Neural cell (in vitro differentiated cells): ENCODE measurements around the gene METTL8.

Source experiments
- EP300 ChIP-seq: fragments of 450-650 bp; conservative IDR thresholded peaks from 2 replicates; pipeline ENCODE4 v1.6.1; 2014; ENCODE audit warnings: antibody characterized with exemption, mild to moderate bottlenecking, moderate library complexity; ENCODE audit not compliant: poor library complexity, severe bottlenecking
- EZH2 ChIP-seq: fragments of 200-600, 300-800 bp; shearing (Covaris generic), sonication (generic); IDR thresholded peaks from 2 replicates; pipeline ENCODE4 v1.6.1; 2014; ENCODE audit warnings: antibody characterized with exemption, low read length, borderline replicate concordance, mild to moderate bottlenecking; ENCODE audit not compliant: insufficient read depth, poor library complexity, severe bottlenecking
- POLR2AphosphoS5 ChIP-seq: IDR thresholded peaks from 2 replicates; pipeline ENCODE4 v1.6.1; 2012
- SMC3 ChIP-seq: fragments of 450-650 bp; conservative IDR thresholded peaks from 2 replicates; pipeline ENCODE4 v1.6.1; 2014; ENCODE audit warnings: antibody characterized with exemption, mild to moderate bottlenecking, moderate library complexity; ENCODE audit not compliant: poor library complexity
- TAF1 ChIP-seq: IDR thresholded peaks from 2 replicates; pipeline ENCODE4 v1.6.1; 2012; ENCODE audit warnings: low read depth
- TF ChIP-seq, protein P1 (sequence below): fragments of 450-650 bp; IDR thresholded peaks from 2 replicates; pipeline ENCODE4 v1.5.1; 2014; ENCODE audit warnings: antibody characterized with exemption, mild to moderate bottlenecking, moderate library complexity; ENCODE audit not compliant: poor library complexity, severe bottlenecking
- TF ChIP-seq, protein P2 (sequence below): IDR thresholded peaks from 2 replicates; pipeline ENCODE4 v1.6.1; 2012; ENCODE audit warnings: borderline replicate concordance

GRCh38 chr2:171320208-171320621 lies 113.6 kb downstream of the METTL8 start:
- TF ChIP-seq, protein P1, sequence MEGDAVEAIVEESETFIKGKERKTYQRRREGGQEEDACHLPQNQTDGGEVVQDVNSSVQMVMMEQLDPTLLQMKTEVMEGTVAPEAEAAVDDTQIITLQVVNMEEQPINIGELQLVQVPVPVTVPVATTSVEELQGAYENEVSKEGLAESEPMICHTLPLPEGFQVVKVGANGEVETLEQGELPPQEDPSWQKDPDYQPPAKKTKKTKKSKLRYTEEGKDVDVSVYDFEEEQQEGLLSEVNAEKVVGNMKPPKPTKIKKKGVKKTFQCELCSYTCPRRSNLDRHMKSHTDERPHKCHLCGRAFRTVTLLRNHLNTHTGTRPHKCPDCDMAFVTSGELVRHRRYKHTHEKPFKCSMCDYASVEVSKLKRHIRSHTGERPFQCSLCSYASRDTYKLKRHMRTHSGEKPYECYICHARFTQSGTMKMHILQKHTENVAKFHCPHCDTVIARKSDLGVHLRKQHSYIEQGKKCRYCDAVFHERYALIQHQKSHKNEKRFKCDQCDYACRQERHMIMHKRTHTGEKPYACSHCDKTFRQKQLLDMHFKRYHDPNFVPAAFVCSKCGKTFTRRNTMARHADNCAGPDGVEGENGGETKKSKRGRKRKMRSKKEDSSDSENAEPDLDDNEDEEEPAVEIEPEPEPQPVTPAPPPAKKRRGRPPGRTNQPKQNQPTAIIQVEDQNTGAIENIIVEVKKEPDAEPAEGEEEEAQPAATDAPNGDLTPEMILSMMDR, result no peak
- TF ChIP-seq EZH2 (no peak), POLR2AphosphoS5 (no peak), SMC3 (no peak), TAF1 (no peak), EP300 (no peak)
- TF ChIP-seq, protein P2, sequence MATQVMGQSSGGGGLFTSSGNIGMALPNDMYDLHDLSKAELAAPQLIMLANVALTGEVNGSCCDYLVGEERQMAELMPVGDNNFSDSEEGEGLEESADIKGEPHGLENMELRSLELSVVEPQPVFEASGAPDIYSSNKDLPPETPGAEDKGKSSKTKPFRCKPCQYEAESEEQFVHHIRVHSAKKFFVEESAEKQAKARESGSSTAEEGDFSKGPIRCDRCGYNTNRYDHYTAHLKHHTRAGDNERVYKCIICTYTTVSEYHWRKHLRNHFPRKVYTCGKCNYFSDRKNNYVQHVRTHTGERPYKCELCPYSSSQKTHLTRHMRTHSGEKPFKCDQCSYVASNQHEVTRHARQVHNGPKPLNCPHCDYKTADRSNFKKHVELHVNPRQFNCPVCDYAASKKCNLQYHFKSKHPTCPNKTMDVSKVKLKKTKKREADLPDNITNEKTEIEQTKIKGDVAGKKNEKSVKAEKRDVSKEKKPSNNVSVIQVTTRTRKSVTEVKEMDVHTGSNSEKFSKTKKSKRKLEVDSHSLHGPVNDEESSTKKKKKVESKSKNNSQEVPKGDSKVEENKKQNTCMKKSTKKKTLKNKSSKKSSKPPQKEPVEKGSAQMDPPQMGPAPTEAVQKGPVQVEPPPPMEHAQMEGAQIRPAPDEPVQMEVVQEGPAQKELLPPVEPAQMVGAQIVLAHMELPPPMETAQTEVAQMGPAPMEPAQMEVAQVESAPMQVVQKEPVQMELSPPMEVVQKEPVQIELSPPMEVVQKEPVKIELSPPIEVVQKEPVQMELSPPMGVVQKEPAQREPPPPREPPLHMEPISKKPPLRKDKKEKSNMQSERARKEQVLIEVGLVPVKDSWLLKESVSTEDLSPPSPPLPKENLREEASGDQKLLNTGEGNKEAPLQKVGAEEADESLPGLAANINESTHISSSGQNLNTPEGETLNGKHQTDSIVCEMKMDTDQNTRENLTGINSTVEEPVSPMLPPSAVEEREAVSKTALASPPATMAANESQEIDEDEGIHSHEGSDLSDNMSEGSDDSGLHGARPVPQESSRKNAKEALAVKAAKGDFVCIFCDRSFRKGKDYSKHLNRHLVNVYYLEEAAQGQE, result no peak
